Glutamatergic neuron (in vitro differentiated cells): ENCODE results near the gene PTTG1IP. TPM values are rescaled to one million over a fixed set of nuclear protein-coding genes. Genes with fewer than 3 reads are reported as not detected.

Source experiments
- DNase-seq: peaks from one replicate; pipeline ENCODE4 v3.0.0; 2022
- H3K27ac Mint-ChIP-seq: one replicate; pipeline ENCODE4 v1.8.0; 2020; ENCODE audit warnings: mild to moderate bottlenecking, mixed read lengths, inconsistent platforms; ENCODE audit not compliant: unreplicated experiment
- H3K27me3 Mint-ChIP-seq: one replicate; pipeline ENCODE4 v1.8.0; 2020; ENCODE audit warnings: mild to moderate bottlenecking, moderate library complexity, mixed read lengths, inconsistent platforms; ENCODE audit not compliant: unreplicated experiment
- H3K36me3 Mint-ChIP-seq: one replicate; pipeline ENCODE4 v1.8.0; 2020; ENCODE audit warnings: mild to moderate bottlenecking, mixed read lengths, inconsistent platforms; ENCODE audit not compliant: unreplicated experiment
- H3K4me1 Mint-ChIP-seq: one replicate; pipeline ENCODE4 v1.8.0; 2020; ENCODE audit warnings: mild to moderate bottlenecking, low read depth, mixed read lengths, inconsistent platforms; ENCODE audit not compliant: unreplicated experiment
- H3K4me3 Mint-ChIP-seq: one replicate; pipeline ENCODE4 v1.8.0; 2020; ENCODE audit warnings: mild to moderate bottlenecking, mixed read lengths, inconsistent platforms; ENCODE audit not compliant: unreplicated experiment
- H3K9me3 Mint-ChIP-seq: one replicate; pipeline ENCODE4 v1.8.0; 2020; ENCODE audit warnings: mild to moderate bottlenecking, moderate library complexity, mixed read lengths, inconsistent platforms; ENCODE audit not compliant: unreplicated experiment
- CTCF ChIP-seq: fragments of 200-600 bp; sonication (generic); IDR thresholded peaks from one replicate; pipeline ENCODE4 v1.5.0; 2021; ENCODE audit not compliant: partially characterized antibody, unreplicated experiment
- total RNA-seq: library from RNA; stranded (reverse); fragmentation: NEBNext Ultra II Directional; extraction: Animal tissue kit (Norgen Biotek cat#: 25700); gene quantifications from one replicate; pipeline ENCODE4 v1.2.1, GENCODE V29; 2021; ENCODE audit not compliant: unreplicated experiment

PTTG1IP gene
- total RNA-seq, 1 donor from 2014 or later = 249 TPM

- Mint-ChIP-seq H3K27me3 (peaks cover 17% of the 10 kb centered on the region), H3K4me3 (no peak overlapping the region), H3K27ac (no peak overlapping the region), H3K36me3 (peaks cover 11% of the 10 kb centered on the region), H3K4me1 (peaks cover 4% of the 10 kb centered on the region), H3K9me3 (peaks cover 7% of the 10 kb centered on the region)
- DNase-seq = peak; percentile 42
- TF ChIP-seq CTCF = no peak
These were observed 45.8 kb upstream of the PTTG1IP start for GRCh38 chr21:44919111-44919912.

GRCh38 chr21:44918581-44919033 is 45.1 kb upstream of the PTTG1IP start:
- TF ChIP-seq CTCF = no peak
- peaks cover 4% of the 10 kb centered on the region for H3K4me1 Mint-ChIP-seq
- DNase-seq = peak; percentile 35
- peak overlapping the region; percentile 83 for H3K4me3 Mint-ChIP-seq
- H3K27ac Mint-ChIP-seq = no peak overlapping the region
- H3K36me3 Mint-ChIP-seq = peaks cover 5% of the 10 kb centered on the region
- peaks cover 17% of the 10 kb centered on the region for H3K27me3 Mint-ChIP-seq
- H3K9me3 Mint-ChIP-seq = peaks cover 6% of the 10 kb centered on the region

- TF ChIP-seq CTCF = no peak
- Mint-ChIP-seq H3K4me1 (peaks cover 4% of the 10 kb centered on the region), H3K27ac (no peak overlapping the region), H3K9me3 (peaks cover 6% of the 10 kb centered on the region), H3K36me3 (peaks cover 3% of the 10 kb centered on the region), H3K4me3 (no peak overlapping the region), H3K27me3 (peaks cover 17% of the 10 kb centered on the region)
- peak; percentile 15 for DNase-seq
These were observed 44.6 kb upstream of the PTTG1IP start for GRCh38 chr21:44918107-44918470.

GRCh38 chr21:44917446-44918106 is 44.1 kb upstream of the PTTG1IP start:
- Mint-ChIP-seq H3K4me1 (peaks cover 4% of the 10 kb centered on the region), H3K36me3 (no peaks in the 10 kb centered on the region), H3K4me3 (no peak overlapping the region), H3K27me3 (peaks cover 17% of the 10 kb centered on the region), H3K27ac (no peak overlapping the region), H3K9me3 (peaks cover 6% of the 10 kb centered on the region)
- no peak for DNase-seq
- TF ChIP-seq CTCF = no peak

GRCh38 chr21:44916965-44917364 is 43.5 kb upstream of the PTTG1IP start:
- TF ChIP-seq CTCF = no peak
- Mint-ChIP-seq H3K4me3 (no peak overlapping the region), H3K27me3 (peaks cover 17% of the 10 kb centered on the region), H3K9me3 (peaks cover 6% of the 10 kb centered on the region), H3K27ac (no peak overlapping the region), H3K36me3 (no peaks in the 10 kb centered on the region), H3K4me1 (peaks cover 4% of the 10 kb centered on the region)
- no peak for DNase-seq
